ENCODE results near the gene ILKAP.

DNA sequence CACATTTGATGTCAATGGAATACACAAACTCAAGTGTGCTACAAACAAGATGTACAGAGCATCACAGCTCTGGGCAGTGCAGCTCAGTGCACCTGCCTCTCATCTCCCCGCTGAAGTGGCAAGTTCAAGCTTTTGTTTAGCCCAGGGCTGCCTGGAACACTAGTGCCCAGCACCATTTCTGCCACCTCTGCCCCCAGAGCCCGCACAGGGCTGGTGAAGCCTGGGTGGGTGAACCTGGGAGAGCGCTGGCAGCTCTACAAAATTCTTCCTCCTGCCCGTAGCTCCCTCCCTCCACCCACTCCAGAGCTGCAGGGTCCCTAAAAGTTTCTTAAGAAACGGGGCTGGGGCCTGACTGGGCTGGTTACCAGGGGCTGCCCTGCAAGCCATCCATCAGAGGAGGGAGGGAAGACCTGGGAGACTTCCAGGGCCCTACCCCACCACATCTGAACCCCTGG is 34.8 kb upstream of the ILKAP start:
- TF ChIP-seq EZH2phosphoT487 (conservative IDR thresholded peaks at IDR 0.05; ENCODE audit: low read length) = no peak
- TF ChIP-seq, protein P1, sequence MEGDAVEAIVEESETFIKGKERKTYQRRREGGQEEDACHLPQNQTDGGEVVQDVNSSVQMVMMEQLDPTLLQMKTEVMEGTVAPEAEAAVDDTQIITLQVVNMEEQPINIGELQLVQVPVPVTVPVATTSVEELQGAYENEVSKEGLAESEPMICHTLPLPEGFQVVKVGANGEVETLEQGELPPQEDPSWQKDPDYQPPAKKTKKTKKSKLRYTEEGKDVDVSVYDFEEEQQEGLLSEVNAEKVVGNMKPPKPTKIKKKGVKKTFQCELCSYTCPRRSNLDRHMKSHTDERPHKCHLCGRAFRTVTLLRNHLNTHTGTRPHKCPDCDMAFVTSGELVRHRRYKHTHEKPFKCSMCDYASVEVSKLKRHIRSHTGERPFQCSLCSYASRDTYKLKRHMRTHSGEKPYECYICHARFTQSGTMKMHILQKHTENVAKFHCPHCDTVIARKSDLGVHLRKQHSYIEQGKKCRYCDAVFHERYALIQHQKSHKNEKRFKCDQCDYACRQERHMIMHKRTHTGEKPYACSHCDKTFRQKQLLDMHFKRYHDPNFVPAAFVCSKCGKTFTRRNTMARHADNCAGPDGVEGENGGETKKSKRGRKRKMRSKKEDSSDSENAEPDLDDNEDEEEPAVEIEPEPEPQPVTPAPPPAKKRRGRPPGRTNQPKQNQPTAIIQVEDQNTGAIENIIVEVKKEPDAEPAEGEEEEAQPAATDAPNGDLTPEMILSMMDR (IDR thresholded peaks at IDR 0.05; ENCODE audit: insufficient read depth, low read length, poor library complexity, severe bottlenecking) = no peak

All from SU-DHL-6 (cell line).